Uterus (tissue), 2 donors: Measurements from ENCODE around the gene PCDHB11.
"Not testable (repeated sequence)": the region's sequence is repeated elsewhere in the genome, so short reads cannot be mapped to it uniquely, and the experiment has no call there.

Experiments used
- CTCF ChIP-seq, 4 experiments: fragments of 200-600 bp in 2 of 4; fragments of 450-650 bp in 2 of 4; sonication (generic) in 2 of 4; IDR thresholded peaks; one replicate each; pipeline ENCODE4 v1.5.1; 2016 to 2019; ENCODE audit warnings: antibody characterized with exemption in 4 of 4, mild to moderate bottlenecking in 2 of 4, moderate library complexity in 1 of 4
- POLR2A ChIP-seq, 2 donors: fragments of 450-650 bp; IDR thresholded peaks; one replicate each; pipeline ENCODE4 v1.6.1; 2016; ENCODE audit warnings: antibody characterized with exemption in 2 of 2, mild to moderate bottlenecking in 1 of 2, moderate library complexity in 1 of 2

DNA sequence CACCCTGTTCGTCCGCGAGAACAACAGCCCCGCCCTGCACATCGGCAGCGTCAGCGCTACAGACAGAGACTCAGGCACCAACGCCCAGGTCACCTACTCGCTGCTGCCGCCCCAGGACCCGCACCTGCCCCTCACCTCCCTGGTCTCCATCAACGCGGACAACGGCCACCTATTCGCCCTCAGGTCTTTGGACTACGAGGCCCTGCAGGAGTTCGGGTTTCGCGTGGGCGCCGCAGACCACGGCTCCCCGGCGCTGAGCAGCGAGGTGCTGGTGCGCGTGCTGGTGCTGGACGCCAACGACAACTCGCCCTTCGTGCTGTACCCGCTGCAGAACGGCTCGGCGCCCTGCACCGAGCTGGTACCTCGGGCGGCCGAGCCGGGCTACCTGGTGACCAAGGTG lies 36.5 kb downstream of the PCDHB11 start:
- not testable (repeated sequence) for TF ChIP-seq POLR2A, CTCF (IDR thresholded peaks at IDR 0.05)
